Measurements from ENCODE around the gene MICAL2.

GRCh38 chr11:12113294-12113693 lies 2.9 kb downstream of the MICAL2 start:
- TF ChIP-seq, protein P1, sequence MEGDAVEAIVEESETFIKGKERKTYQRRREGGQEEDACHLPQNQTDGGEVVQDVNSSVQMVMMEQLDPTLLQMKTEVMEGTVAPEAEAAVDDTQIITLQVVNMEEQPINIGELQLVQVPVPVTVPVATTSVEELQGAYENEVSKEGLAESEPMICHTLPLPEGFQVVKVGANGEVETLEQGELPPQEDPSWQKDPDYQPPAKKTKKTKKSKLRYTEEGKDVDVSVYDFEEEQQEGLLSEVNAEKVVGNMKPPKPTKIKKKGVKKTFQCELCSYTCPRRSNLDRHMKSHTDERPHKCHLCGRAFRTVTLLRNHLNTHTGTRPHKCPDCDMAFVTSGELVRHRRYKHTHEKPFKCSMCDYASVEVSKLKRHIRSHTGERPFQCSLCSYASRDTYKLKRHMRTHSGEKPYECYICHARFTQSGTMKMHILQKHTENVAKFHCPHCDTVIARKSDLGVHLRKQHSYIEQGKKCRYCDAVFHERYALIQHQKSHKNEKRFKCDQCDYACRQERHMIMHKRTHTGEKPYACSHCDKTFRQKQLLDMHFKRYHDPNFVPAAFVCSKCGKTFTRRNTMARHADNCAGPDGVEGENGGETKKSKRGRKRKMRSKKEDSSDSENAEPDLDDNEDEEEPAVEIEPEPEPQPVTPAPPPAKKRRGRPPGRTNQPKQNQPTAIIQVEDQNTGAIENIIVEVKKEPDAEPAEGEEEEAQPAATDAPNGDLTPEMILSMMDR (IDR thresholded peaks at IDR 0.05) = no peak
- TF ChIP-seq POLR2A (IDR thresholded peaks at IDR 0.05) = no peak
